Left lung (tissue), 10 donors: Measurements from ENCODE around the gene SHISA6. TPM values are rescaled to one million over a fixed set of nuclear protein-coding genes. Genes with fewer than 3 reads are reported as not detected.

Experiments used
- ATAC-seq: fragments of 200-7000 bp; cut with Tn5 transposase; one replicate; pipeline ENCODE4 v1.9.1; 2020; ENCODE audit warnings: moderate library complexity
- DNase-seq, 4 donors: peaks; one replicate each; pipeline ENCODE4 v3.0.0-alpha.2; 2013 to 2020
- H3K27ac ChIP-seq, 2 donors: fragments of 200-600 bp; sonication (generic) in 1 of 2; one replicate each; pipeline versions ENCODE4 v1.5.0 to v1.8.0; 2020 to 2021
- H3K27me3 ChIP-seq, 2 donors: fragments of 200-600 bp; sonication (generic) in 1 of 2; one replicate each; pipeline versions ENCODE4 v1.5.0 to v1.8.0; 2020 to 2021
- H3K36me3 ChIP-seq, 2 donors: fragments of 200-600 bp; sonication (generic) in 1 of 2; one replicate each; pipeline versions ENCODE4 v1.5.0 to v1.8.0; 2020 to 2021
- H3K4me1 ChIP-seq, 2 donors: fragments of 200-600 bp; one replicate each; pipeline ENCODE4 v1.8.0; 2021
- H3K4me3 ChIP-seq, 2 donors: fragments of 200-600 bp; sonication (generic) in 1 of 2; one replicate each; pipeline versions ENCODE4 v1.5.0 to v1.8.0; 2020 to 2021; ENCODE audit warnings: mild to moderate bottlenecking in 1 of 2
- H3K9me3 ChIP-seq, 2 donors: fragments of 200-600 bp; sonication (generic) in 1 of 2; one replicate each; pipeline versions ENCODE4 v1.5.0 to v1.8.0; 2020 to 2021
- intact Hi-C, 2 donors: fragments of 100-400 bp; cut with DNase I; formaldehyde crosslinking; loops; one replicate each; pipeline versions ENCODE4 v1.11.2 to v1.14.2; 2022
- polyA plus RNA-seq, 6 donors: library from polyadenylated mRNA; unstranded; fragments of 120-200 nt; gene quantifications; one replicate each; pipeline ENCODE4 v1.2.1, GENCODE V29; 2013; ENCODE audit not compliant: insufficient read length in 6 of 6
- total RNA-seq, 2 donors: library from RNA; stranded (reverse); fragmentation: NEBNext Ultra II Directional; extraction: Animal tissue kit (Norgen Biotek cat#: 25700); gene quantifications; one replicate each; pipeline ENCODE4 v1.2.1, GENCODE V29; 2021
- TF ChIP-seq, protein P1 (sequence below), 2 donors: fragments of 200-600 bp; sonication (generic) in 1 of 2; IDR thresholded peaks; one replicate each; pipeline versions ENCODE4 v1.5.0 to v1.8.0; 2021; ENCODE audit warnings: antibody characterized with exemption in 2 of 2
- donor health status: DM: no; HTN: yes; CAD: no.
- donor health status: DM: no; HTN: no; CAD: no.

SHISA6 gene
- total and polyA plus RNA-seq, 8 donors: 0.06 to 0.38 (median 0.19) TPM; not detected in 1

DNA sequence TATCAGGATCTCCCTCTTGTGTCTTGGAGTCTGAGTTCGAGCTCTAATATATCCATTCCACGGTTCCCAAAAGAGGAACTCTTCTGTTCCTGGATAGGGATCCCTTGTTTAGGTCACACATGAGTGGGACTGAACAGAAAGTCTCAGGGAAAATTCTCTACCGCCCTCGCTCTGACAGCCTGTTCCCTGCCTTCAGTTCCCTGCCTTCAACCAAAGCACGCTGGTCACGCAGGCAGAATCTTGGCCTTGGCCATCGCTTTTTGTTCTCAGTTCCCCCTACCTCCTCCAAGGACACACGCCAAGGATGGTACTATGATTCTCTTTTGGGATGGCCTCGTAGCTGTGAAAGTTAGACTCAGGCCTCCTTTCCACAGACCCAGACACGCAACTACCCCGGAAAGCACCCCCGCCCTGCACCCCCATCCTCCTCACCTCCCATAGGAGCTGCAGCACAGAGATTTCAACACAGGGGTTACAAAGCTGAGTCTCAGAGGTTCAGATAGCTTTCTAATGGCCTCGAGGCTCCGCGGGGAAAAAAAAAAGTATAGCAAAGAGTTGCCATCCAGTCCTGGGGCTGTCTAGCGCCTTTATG is 1.5 kb upstream of the SHISA6 start:
- TF ChIP-seq, protein P1, sequence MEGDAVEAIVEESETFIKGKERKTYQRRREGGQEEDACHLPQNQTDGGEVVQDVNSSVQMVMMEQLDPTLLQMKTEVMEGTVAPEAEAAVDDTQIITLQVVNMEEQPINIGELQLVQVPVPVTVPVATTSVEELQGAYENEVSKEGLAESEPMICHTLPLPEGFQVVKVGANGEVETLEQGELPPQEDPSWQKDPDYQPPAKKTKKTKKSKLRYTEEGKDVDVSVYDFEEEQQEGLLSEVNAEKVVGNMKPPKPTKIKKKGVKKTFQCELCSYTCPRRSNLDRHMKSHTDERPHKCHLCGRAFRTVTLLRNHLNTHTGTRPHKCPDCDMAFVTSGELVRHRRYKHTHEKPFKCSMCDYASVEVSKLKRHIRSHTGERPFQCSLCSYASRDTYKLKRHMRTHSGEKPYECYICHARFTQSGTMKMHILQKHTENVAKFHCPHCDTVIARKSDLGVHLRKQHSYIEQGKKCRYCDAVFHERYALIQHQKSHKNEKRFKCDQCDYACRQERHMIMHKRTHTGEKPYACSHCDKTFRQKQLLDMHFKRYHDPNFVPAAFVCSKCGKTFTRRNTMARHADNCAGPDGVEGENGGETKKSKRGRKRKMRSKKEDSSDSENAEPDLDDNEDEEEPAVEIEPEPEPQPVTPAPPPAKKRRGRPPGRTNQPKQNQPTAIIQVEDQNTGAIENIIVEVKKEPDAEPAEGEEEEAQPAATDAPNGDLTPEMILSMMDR (IDR thresholded peaks at IDR 0.05): no peak
- no peak for DNase-seq
- no peak for ATAC-seq
- H3K9me3 ChIP-seq: no peaks in the 10 kb centered on the region
- no peak overlapping the region for H3K27ac ChIP-seq
- no peaks in the 10 kb centered on the region for H3K4me1 ChIP-seq
- intact Hi-C loops: no loop called here
- H3K36me3 ChIP-seq: no peaks in the 10 kb centered on the region
- H3K27me3 ChIP-seq: peaks cover 43 to 76% of the 10 kb centered on the region in 2 donors
- H3K4me3 ChIP-seq: no peak overlapping the region

DNA sequence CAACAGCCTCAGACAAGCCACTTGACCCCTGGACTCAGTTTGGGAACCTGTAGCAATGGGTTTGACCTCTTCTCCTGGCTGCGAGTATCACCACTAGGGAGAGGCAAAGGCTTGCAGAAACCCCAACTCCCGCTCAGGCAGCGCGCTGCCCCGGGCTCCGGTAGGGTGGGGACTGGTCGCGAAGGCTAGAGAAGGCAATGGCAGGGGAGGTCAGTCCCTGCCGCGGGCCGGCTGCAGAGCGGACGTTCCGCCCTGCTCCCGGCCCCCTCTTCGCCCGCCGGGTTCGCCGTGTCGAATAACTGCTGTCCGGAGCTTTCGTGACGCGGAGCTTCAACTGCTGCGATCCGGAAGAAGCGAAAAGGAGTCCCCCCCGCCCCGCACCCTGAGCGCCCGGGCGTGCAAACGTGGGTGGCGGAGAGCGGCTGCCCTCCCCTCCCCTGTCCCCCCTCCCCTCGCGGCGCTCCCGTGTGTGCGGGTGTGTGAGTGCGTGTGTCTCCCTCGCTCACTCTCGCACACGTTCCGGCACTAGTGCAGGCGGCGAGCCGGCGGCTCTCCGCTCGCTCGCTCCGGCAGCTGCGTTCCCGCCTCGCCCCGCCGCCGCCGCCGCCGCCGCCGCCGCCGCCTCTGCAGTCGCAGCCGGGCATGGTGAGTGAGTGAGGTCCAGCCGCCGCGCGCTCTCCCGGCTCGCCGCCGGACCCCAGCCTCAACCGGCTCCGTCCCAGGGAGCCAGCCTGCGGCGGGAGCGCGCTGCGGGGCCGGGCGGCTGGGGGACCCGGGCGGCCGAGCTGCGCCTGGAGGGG is 772 bp upstream of the SHISA6 start:
- intact Hi-C loops: no loop called here
- TF ChIP-seq, protein P1 (IDR thresholded peaks at IDR 0.05): no peak
- Histone ChIP-seq H3K9me3 (no peaks in the 10 kb centered on the region), H3K36me3 (no peaks in the 10 kb centered on the region), H3K4me1 (no peaks in the 10 kb centered on the region), H3K27ac (no peak overlapping the region), H3K27me3 (peaks cover 43 to 79% of the 10 kb centered on the region in 2 donors), H3K4me3 (peak overlapping the region in 1 of 2 donors; percentile 9)
- ATAC-seq (peak; percentile 62), DNase-seq (peak in 1 of 4 donors; percentile 21)

- intact Hi-C loops: no loop called here
- no peak overlapping the region for H3K4me3 ChIP-seq
- TF ChIP-seq, protein P1 (IDR thresholded peaks at IDR 0.05): no peak
- no peaks in the 10 kb centered on the region for H3K36me3 ChIP-seq
- H3K9me3 ChIP-seq: no peaks in the 10 kb centered on the region
- peaks cover 43 to 90% of the 10 kb centered on the region in 2 donors for H3K27me3 ChIP-seq
- H3K4me1 ChIP-seq: no peaks in the 10 kb centered on the region
- ATAC-seq: no peak
- DNase-seq: peak in 1 of 4 donors; percentile 69
- H3K27ac ChIP-seq: no peak overlapping the region
Observed at GRCh38 chr17:11241611-11242226, 706 bp downstream of the SHISA6 start.

DNA sequence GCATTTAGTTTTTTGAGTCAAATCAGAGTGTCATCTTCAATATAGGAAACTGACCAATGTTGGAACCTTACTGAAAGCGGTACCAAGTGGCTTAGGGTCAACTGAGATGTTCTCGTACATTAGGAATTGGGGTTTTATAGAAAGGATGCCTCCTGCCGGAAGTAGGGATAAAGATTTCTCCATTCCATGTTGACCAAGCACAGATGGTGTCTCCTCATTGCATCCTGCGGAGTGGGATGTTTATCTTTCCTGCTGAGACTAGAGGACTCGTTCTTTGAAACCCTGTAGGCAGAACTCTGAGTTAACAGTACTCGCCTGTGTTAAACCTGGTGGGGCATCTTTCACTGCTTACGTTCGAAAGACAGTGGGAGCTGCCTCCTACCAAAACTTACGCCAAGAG is 1.4 kb downstream of the SHISA6 start:
- Histone ChIP-seq H3K36me3 (no peaks in the 10 kb centered on the region), H3K4me3 (no peak overlapping the region), H3K4me1 (no peaks in the 10 kb centered on the region), H3K27me3 (peaks cover 43 to 97% of the 10 kb centered on the region in 2 donors), H3K9me3 (no peaks in the 10 kb centered on the region), H3K27ac (no peak overlapping the region)
- TF ChIP-seq, protein P1 (IDR thresholded peaks at IDR 0.05): no peak
- intact Hi-C loops: no loop called here
- DNase-seq (no peak), ATAC-seq (no peak)

- H3K27ac ChIP-seq: no peak overlapping the region
Observed at GRCh38 chr17:11244776-11245175, 3.8 kb downstream of the SHISA6 start.

More at GRCh38 chr17:11244776-11245175, 3.8 kb downstream of the SHISA6 start:
- no peaks in the 10 kb centered on the region for H3K9me3 ChIP-seq
- TF ChIP-seq, protein P1 (IDR thresholded peaks at IDR 0.05): no peak
- ATAC-seq (no peak), DNase-seq (no peak)
- intact Hi-C loops: no loop called here
- H3K4me1 ChIP-seq: no peaks in the 10 kb centered on the region
- no peak overlapping the region for H3K4me3 ChIP-seq
- H3K36me3 ChIP-seq: no peaks in the 10 kb centered on the region
- peaks cover 37 to 88% of the 10 kb centered on the region in 2 donors for H3K27me3 ChIP-seq
